GM12878 (cell line): ENCODE measurements around the gene RASD1. TPM values are rescaled to one million over a fixed set of nuclear protein-coding genes. Genes with fewer than 3 reads are reported as not detected.

ENCODE experiments used
- ATAC-seq: fragments of 200-7000 bp; cut with Tn5 transposase; 3 replicates; pipeline ENCODE4 v1.9.1; 2020; ENCODE audit warnings: mild to moderate bottlenecking, moderate library complexity
- BruUV-seq: library from RNA; stranded (reverse); fragments of 400-500 nt; replicated peaks from 2 replicates; lab custom pipeline; 2021; lab: Mats Ljungman, UMichigan
- CTCF ChIA-PET: fragments of 300-600 bp; sonication (Branson Sonifier 250); formaldehyde crosslinking; extraction: SDS; loops from one replicate; lab custom pipeline; 2021; ENCODE audit warnings: inconsistent platforms; lab: Yijun Ruan, JAX
- POLR2A ChIA-PET: fragments of 350-600 bp; formaldehyde crosslinking; extraction: SDS; loops from one replicate; lab custom pipeline; 2021; ENCODE audit warnings: inconsistent platforms; lab: Charles Lee
- RAD21 ChIA-PET: fragments of 300-600 bp; sonication (Branson Sonifier 250); formaldehyde crosslinking; loops from one replicate; lab custom pipeline; 2023; ENCODE audit warnings: antibody characterized with exemption; ENCODE audit not compliant: unreplicated experiment; lab: Charles Lee
- SMC1A ChIA-PET: fragments of 300-600 bp; sonication (Branson Sonifier 250); formaldehyde crosslinking; loops from one replicate; lab custom pipeline; 2023; ENCODE audit not compliant: unreplicated experiment, uncharacterized antibody; lab: Charles Lee
- DNase-seq: peaks from one replicate; pipeline ENCODE4 v3.0.0-alpha.2; 2011; ENCODE audit warnings: low read depth, low spot score
- FAIRE-seq: peaks from 3 replicates; lab custom pipeline; 2011; peaks lifted over from hg19 to GRCh38; lab: Jason Lieb, UNC
- H2AFZ ChIP-seq: 2 replicates; pipeline ENCODE4 v1.6.0; 2011; ENCODE audit warnings: low read depth, low read length, control low read depth; ENCODE audit not compliant: control insufficient read depth
- H3K27ac ChIP-seq: 2 replicates; pipeline ENCODE4 v1.5.1; 2011; ENCODE audit warnings: control low read depth; ENCODE audit not compliant: control insufficient read depth, insufficient read depth
- H3K27me3 ChIP-seq, 2 experiments: replicated peaks in 1 of 2; 2 replicates each; pipeline versions ENCODE4 v1.6.0 to v1.6.1; 2011; ENCODE audit warnings: low read length in 1 of 2; ENCODE audit not compliant: control insufficient read depth in 2 of 2, insufficient read depth in 2 of 2
- H3K36me3 ChIP-seq, 2 experiments: 2 replicates each; pipeline ENCODE4 v1.5.1; 2011; ENCODE audit warnings: low read length in 1 of 2; ENCODE audit not compliant: control insufficient read depth in 2 of 2, insufficient read depth in 2 of 2
- H3K4me1 ChIP-seq: 2 replicates; pipeline ENCODE4 v1.6.1; 2011; ENCODE audit warnings: mild to moderate bottlenecking, low read length, moderate library complexity, mixed read lengths; ENCODE audit not compliant: control insufficient read depth, insufficient read depth
- H3K4me2 ChIP-seq: 2 replicates; pipeline ENCODE4 v1.6.0; 2011; ENCODE audit warnings: control low read depth; ENCODE audit not compliant: control insufficient read depth, insufficient read depth
- H3K4me3 ChIP-seq: fragments of 200-600 bp; sonication (generic); 2 replicates; pipeline ENCODE4 v1.5.1; 2016
- H3K79me2 ChIP-seq: 2 replicates; pipeline ENCODE4 v1.6.0; 2011; ENCODE audit warnings: low read length; ENCODE audit not compliant: control insufficient read depth, insufficient read depth
- H3K9ac ChIP-seq: 2 replicates; pipeline ENCODE4 v1.8.0; 2011; ENCODE audit warnings: low read length, control low read depth, mixed read lengths; ENCODE audit not compliant: control insufficient read depth, insufficient read depth
- H3K9me3 ChIP-seq: replicated peaks from 3 replicates; pipeline ENCODE4 v1.5.1; 2011; ENCODE audit warnings: mild to moderate bottlenecking, low read length; ENCODE audit not compliant: control insufficient read depth, insufficient read depth
- H4K20me1 ChIP-seq: 2 replicates; pipeline ENCODE4 v1.6.0; 2011; ENCODE audit not compliant: control insufficient read depth, insufficient read depth
- BCL3 ChIP-seq: IDR thresholded peaks from 2 replicates; pipeline ENCODE4 v1.6.1; 2011; ENCODE audit warnings: borderline replicate concordance, low read depth, mild to moderate bottlenecking, moderate library complexity, low read length; ENCODE audit not compliant: insufficient read depth, poor library complexity, severe bottlenecking
- BHLHE40 ChIP-seq, 2 experiments: fragments of 450-650 bp in 1 of 2; IDR thresholded peaks; 2 replicates each; pipeline ENCODE4 v1.6.1; 2011 to 2017; ENCODE audit warnings: low read depth in 2 of 2, borderline replicate concordance in 1 of 2, improper control_type of control experiment in 1 of 2, low read length in 1 of 2, mild to moderate bottlenecking in 1 of 2
- CEBPB ChIP-seq, 2 experiments: fragments of 150-350 bp in 1 of 2; IDR thresholded peaks; 2 replicates each; pipeline ENCODE4 v1.6.1; 2012 to 2014; ENCODE audit warnings: low read depth in 2 of 2, low read length in 2 of 2, borderline replicate concordance in 1 of 2, inconsistent platforms in 1 of 2
- HCFC1 ChIP-seq: fragments of 150-350 bp; IDR thresholded peaks from 2 replicates; pipeline ENCODE4 v1.6.1; 2014; ENCODE audit warnings: low read length
- IRF4 ChIP-seq: IDR thresholded peaks from 2 replicates; pipeline ENCODE4 v1.6.1; 2011; ENCODE audit warnings: low read depth, low read length
- IRF5 ChIP-seq: fragments of 450-650 bp; IDR thresholded peaks from 2 replicates; pipeline ENCODE4 v1.6.1; 2017; ENCODE audit warnings: borderline replicate concordance
- KAT2A ChIP-seq: conservative IDR thresholded peaks from 2 replicates; pipeline ENCODE4 v1.6.1; 2011; ENCODE audit warnings: low read depth, low read length; ENCODE audit not compliant: control insufficient read depth
- PKNOX1 ChIP-seq: fragments of 450-650 bp; IDR thresholded peaks from 2 replicates; pipeline ENCODE4 v1.6.1; 2016; ENCODE audit warnings: mild to moderate bottlenecking
- RUNX3 ChIP-seq: IDR thresholded peaks from 2 replicates; pipeline ENCODE4 v1.6.1; 2012; ENCODE audit warnings: low read length, inconsistent platforms
- ZNF592 ChIP-seq: fragments of 450-650 bp; IDR thresholded peaks from 2 replicates; pipeline ENCODE4 v1.6.1; 2017; ENCODE audit warnings: mild to moderate bottlenecking, moderate library complexity
- WGBS: methylation state at CpG from one replicate; pipeline ENCODE4 v1.1.6; 2016; ENCODE audit warnings: low lambda C conversion rate; ENCODE audit not compliant: insufficient replicate concordance, insufficient coverage; ENCODE audit errors: missing lambda C conversion rate; 5-methylcytosine and 5-hydroxymethylcytosine counted together
- in situ Hi-C: fragments of 300-500 bp; cut with MboI; formaldehyde crosslinking; loops from 9 replicates; pipeline ENCODE4 v1.14.3; 2018; ENCODE audit warnings: mixed read lengths
- intact Hi-C: fragments of 100-400 bp; cut with micrococcal nuclease; formaldehyde crosslinking; loops from one replicate; pipeline ENCODE4 v1.14.2; 2022; ENCODE audit not compliant: unreplicated experiment
- polyA plus RNA-seq, 11 experiments: library from polyadenylated mRNA; depleted of rRNA in 4 of 11; unstranded in 6 of 11; stranded (reverse) in 5 of 11; fragments of >200 nt; fragmentation: Nextera tagmentation in 4 of 11; fragmentation: Illumina TruSeq in 1 of 11; extraction: Ambion mirVana in 4 of 11; extraction: Trizol in 1 of 11; gene quantifications; 1 replicate in 1 of 11; 2 replicates in 10 of 11; pipeline versions ENCODE4 v1.2.1 to v1.2.3, GENCODE V29; 2011 to 2016; ENCODE audit warnings: inconsistent platforms in 2 of 11, missing spikeins in 2 of 11, low read depth in 1 of 11
- total RNA-seq, 4 experiments: library from RNA; depleted of rRNA in 3 of 4; stranded (reverse); fragments of >200 nt in 3 of 4; fragmentation: Illumina TruSeq in 1 of 4; extraction: Trizol in 1 of 4; gene quantifications; 2 replicates each; pipeline versions ENCODE4 v1.2.1 to v1.2.3, GENCODE V29; 2013 to 2021

RASD1 gene
- total and polyA plus RNA-seq, 10 of the 15 experiments (the other 5 are each of a cell fraction or from before 2014, with no cell fraction given), result 0.14 to 0.33 TPM; not detected in 8

GRCh38 chr17:17542906-17543635, 46.9 kb upstream of the RASD1 start (continued):
- TF ChIP-seq BCL3 (no peak), HCFC1 (no peak), BHLHE40 (IDR thresholded peaks at IDR 0.05; ENCODE audit: borderline replicate concordance in 1 of 2, low read depth in 2 of 2, low read length in 1 of 2) (no peak)
- TF ChIP-seq, all 136 proteins: peak for 0

GRCh38 chr17:17541640-17542001, 45.4 kb upstream of the RASD1 start:
- Histone ChIP-seq H3K79me2 (no peaks in the 10 kb centered on the region), H2AFZ (no peak overlapping the region), H3K4me3 (no peak overlapping the region), H3K27me3 (no peaks in the 10 kb centered on the region), H3K27ac (no peak overlapping the region), H3K9ac (no peak overlapping the region)
- ChIA-PET POLR2A (no interaction called here), SMC1A (no interaction called here), RAD21 (no interaction called here)
- BruUV-seq, result no TSS peak
- ATAC-seq, result no peak
- in situ Hi-C loops, result no loop called here
- no peak for FAIRE-seq
- TF ChIP-seq KAT2A, result no peak
- TF ChIP-seq PKNOX1, result no peak
- TF ChIP-seq ZNF592, result no peak
- TF ChIP-seq IRF5, result no peak
- no peak for TF ChIP-seq IRF4
- no peak for TF ChIP-seq RUNX3
- TF ChIP-seq CEBPB (IDR thresholded peaks at IDR 0.05; ENCODE audit: borderline replicate concordance in 1 of 2, low read depth in 2 of 2, low read length in 2 of 2), result no peak
- TF ChIP-seq, all 136 proteins: peak for 0
- H3K4me1 ChIP-seq, result no peaks in the 10 kb centered on the region
- DNase-seq, result no peak
- 40% methylated on average over 5 of the region's 5 CpGs for WGBS
- intact Hi-C loops, result no loop called here
- H3K36me3 ChIP-seq, result no peaks in the 10 kb centered on the region
- no peaks in the 10 kb centered on the region for H4K20me1 ChIP-seq
- H3K9me3 ChIP-seq, result no peaks in the 10 kb centered on the region
- CTCF ChIA-PET, result no interaction called here
- H3K4me2 ChIP-seq, result no peak overlapping the region
